ENCODE data around the gene PDIA5.

The PDIA5 gene

GRCh38 chr3:123159926-123160635 is 93.3 kb downstream of the PDIA5 start:
- TF ChIP-seq, protein P1, sequence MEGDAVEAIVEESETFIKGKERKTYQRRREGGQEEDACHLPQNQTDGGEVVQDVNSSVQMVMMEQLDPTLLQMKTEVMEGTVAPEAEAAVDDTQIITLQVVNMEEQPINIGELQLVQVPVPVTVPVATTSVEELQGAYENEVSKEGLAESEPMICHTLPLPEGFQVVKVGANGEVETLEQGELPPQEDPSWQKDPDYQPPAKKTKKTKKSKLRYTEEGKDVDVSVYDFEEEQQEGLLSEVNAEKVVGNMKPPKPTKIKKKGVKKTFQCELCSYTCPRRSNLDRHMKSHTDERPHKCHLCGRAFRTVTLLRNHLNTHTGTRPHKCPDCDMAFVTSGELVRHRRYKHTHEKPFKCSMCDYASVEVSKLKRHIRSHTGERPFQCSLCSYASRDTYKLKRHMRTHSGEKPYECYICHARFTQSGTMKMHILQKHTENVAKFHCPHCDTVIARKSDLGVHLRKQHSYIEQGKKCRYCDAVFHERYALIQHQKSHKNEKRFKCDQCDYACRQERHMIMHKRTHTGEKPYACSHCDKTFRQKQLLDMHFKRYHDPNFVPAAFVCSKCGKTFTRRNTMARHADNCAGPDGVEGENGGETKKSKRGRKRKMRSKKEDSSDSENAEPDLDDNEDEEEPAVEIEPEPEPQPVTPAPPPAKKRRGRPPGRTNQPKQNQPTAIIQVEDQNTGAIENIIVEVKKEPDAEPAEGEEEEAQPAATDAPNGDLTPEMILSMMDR (IDR thresholded peaks at IDR 0.05; ENCODE audit: low read depth, low read length): no peak
- DNase-seq (ENCODE audit: extremely low read depth, low read depth): no peak

- DNase-seq (ENCODE audit: extremely low read depth, low read depth): no peak
- TF ChIP-seq, protein P1 (IDR thresholded peaks at IDR 0.05; ENCODE audit: low read depth, low read length): no peak
Measured at GRCh38 chr3:123161167-123161566, 94.3 kb downstream of the PDIA5 start.

DNA sequence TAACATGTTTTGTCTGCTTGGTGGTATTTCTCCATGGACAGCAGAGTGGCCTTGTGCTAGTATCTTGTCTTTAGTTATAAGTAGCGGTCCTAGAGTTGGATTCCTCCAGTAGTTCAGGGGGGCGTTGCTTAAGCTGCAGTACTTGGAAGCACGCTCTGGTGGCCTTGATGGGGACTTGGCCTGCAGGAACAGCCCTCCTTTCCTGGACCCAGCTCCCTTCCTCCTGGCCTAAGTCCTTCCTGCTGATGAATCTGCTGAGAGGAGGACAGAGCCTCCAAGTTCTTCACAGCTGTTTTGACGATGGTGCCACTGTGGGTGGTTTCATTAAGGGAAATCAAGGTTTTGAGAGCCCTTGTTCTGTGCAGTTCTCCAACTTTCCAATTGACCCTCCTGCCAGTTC is 96.3 kb downstream of the PDIA5 start:
- TF ChIP-seq, protein P1 (IDR thresholded peaks at IDR 0.05; ENCODE audit: low read depth, low read length): no peak
- DNase-seq (ENCODE audit: extremely low read depth, low read depth): no peak

DNA sequence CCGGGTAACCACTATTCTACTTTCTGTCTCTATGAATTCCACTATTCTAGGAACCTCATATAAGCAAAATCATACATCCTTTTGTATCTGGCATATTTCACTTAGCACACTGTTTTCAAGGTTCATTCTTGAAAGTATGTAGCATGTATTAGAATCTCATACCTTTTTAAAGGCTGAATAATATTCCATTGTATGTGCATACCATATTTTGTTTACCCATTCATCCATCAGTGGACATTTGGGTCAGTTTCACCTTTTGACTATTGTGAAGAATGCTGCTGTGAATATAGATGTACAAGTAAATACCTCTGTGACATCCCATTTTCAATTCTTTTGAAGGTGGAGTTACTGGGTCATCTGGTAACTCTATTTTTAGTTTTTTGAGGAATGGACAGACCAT is 98.3 kb downstream of the PDIA5 start:
- DNase-seq (ENCODE audit: extremely low read depth, low read depth): no peak
- TF ChIP-seq, protein P1 (IDR thresholded peaks at IDR 0.05; ENCODE audit: low read depth, low read length): no peak

DNA sequence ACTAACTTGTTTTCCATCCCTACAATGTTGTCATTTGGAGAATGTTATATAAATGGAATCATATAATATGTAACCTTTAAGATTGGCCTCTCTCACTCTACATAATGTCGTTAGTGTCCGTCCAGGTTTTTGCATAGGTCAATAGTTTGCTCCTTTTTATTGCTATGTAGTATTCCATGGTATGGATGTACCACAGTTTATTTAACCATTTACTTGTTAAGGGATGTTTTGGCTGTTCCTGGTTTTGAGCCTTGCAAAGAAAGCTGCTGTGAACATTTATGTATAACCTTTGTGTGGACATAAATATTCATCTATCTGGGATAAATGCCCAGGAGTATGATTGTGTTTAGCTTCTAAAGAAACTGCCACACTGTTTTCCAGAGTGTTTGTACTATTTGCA is 100.9 kb downstream of the PDIA5 start:
- DNase-seq (ENCODE audit: extremely low read depth, low read depth): no peak
- TF ChIP-seq, protein P1 (IDR thresholded peaks at IDR 0.05; ENCODE audit: low read depth, low read length): no peak

DNA sequence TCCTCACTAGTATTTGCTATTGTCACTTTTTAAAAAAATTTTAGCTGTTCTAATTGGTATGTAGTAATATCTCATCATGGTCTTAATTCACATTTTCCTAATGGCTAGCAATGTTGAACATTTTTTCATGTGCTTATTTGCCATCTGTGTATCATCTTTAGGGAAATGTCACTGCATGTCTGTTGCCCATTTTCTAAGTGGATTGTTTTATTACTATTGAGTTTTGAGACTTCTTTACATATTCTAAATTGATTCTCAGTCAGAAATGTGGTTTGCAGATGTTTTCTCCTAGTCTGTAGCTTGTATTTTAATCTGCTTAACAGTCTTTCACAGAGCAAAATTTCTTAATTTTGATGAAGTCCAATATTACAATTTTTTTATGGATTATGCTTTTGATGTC is 101.3 kb downstream of the PDIA5 start:
- TF ChIP-seq, protein P1 (IDR thresholded peaks at IDR 0.05; ENCODE audit: low read depth, low read length): no peak
- DNase-seq (ENCODE audit: extremely low read depth, low read depth): no peak

GRCh38 chr3:123168605-123169004 is 101.8 kb downstream of the PDIA5 start:
- TF ChIP-seq, protein P1 (IDR thresholded peaks at IDR 0.05; ENCODE audit: low read depth, low read length): no peak
- no peak for DNase-seq (ENCODE audit: extremely low read depth, low read depth)
